ENCODE data around the gene MTMR2.
A peak's percentile ranks its signal among the peaks of the same experiment; 100 is the strongest.

Gene MTMR2

GRCh38 chr11:95920460-95921105 is 3.3 kb downstream of the MTMR2 start:
- no peak for DNase-seq
- in situ Hi-C loops (cut with MboI; ENCODE audit: low pct_unique_long_range_greater_than_20kb, low sequenced_read_pairs), result no loop called here

DNA sequence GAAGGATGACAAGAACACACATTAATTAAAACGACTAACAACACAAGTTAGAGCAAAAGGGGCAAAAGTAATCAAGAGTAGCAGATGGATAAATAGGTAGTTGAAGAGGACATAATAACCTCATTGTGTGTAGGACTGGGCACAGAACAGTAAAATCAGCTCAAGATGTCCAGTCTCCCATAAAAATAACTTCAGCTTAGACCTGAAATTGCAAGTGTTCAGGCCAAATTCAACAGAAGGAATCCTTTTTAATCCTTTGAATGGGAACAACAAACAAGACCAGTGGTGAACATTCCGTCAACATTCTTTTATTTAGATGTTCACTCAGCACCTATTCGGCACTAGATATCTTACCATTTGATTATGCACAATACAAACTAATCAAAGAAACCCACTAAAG is 4.4 kb downstream of the MTMR2 start:
- in situ Hi-C loops (cut with MboI; ENCODE audit: low pct_unique_long_range_greater_than_20kb, low sequenced_read_pairs), result no loop called here

GRCh38 chr11:95918720-95919119 is 5.2 kb downstream of the MTMR2 start:
- in situ Hi-C loops (cut with MboI; ENCODE audit: low pct_unique_long_range_greater_than_20kb, low sequenced_read_pairs), result no loop called here
- no peak for DNase-seq

More for the DNA sequence above, 4.4 kb downstream of the MTMR2 start:
- no peak for DNase-seq

- in situ Hi-C loops (cut with MboI; ENCODE audit: low pct_unique_long_range_greater_than_20kb, low sequenced_read_pairs), result no loop called here
- DNase-seq, result no peak
Measured at GRCh38 chr11:95918056-95918455, 5.9 kb downstream of the MTMR2 start.

DNA sequence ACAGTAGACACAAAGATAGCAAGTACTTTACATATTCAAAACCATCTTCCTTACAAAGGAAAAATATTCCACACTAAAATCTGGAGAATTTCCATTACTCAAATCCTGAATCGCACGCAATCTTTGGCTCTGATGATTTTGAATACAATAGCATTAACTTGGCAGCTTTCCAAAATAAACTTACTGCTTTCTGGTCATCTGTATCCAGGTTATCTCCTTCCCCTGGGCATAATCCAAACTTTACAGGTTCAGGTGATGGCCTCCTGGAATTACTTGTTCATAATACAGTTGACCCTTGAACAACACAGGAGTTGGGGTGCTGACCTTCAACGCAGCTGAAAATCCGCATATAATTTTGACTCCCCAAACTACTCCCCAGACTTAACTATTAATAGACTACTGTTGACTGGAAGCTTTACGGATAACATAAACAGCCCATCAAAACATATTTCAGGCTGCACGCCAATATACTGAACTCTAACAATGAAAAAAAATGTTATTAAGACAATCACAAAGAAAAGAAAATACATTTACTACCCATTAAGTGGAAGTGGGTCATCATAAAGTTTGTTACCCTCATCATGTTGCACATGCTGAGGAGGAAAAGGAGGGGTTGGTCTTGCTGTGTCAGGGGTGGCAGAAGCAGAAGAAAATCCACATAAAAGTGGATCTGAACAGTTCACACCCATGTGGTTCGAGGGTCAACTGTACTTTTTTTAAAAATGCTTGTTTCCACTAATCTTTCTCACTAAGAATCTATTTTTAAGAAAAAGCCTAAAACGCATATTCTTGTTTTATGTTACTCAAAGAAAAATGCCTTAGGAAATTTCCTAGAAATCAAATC is 6.5 kb downstream of the MTMR2 start:
- DNase-seq, result no peak
- in situ Hi-C loops (cut with MboI; ENCODE audit: low pct_unique_long_range_greater_than_20kb, low sequenced_read_pairs), result no loop called here

DNA sequence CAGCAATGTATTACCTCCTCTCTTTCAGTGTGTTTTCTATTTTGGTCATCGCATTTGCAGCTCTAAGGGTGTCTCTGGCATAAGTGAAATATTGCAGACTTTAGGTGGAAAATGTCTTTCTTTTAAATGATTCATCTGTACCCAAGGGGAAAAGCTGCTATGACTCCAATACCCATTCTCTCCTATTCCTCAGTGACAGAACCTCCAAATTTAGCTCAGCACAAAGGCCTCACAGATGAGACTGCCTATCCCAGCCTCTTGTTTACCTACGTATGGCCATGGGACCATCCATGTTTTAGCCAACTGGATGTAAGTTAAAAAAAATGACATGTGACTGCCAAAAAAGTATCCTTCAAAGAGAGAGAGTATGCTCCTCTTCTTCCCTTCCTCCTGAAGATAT is 7.9 kb downstream of the MTMR2 start:
- no peak for DNase-seq
- in situ Hi-C loops (cut with MboI; ENCODE audit: low pct_unique_long_range_greater_than_20kb, low sequenced_read_pairs), result no loop called here

DNA sequence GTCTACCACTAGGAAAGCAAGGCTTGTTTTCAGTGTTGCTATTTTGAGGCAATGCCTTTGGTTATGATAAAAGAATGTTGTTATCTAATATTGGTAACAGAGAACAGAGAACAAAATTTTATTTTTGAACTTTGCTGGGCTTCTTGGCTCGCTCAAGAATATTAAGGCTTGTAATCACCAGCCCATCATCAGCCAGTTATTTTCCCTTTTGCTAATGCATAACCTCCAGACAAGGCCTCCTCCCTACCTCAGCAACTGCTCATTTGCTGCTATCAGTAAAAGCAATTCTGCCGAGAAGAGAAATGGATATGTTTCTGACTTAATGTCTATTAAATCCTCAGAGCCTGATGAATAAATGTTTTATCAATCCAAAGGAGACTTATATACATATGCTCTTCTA is 8.9 kb downstream of the MTMR2 start:
- in situ Hi-C loops (cut with MboI; ENCODE audit: low pct_unique_long_range_greater_than_20kb, low sequenced_read_pairs), result no loop called here

GRCh38 chr11:95913830-95914615 is 9.9 kb downstream of the MTMR2 start:
- in situ Hi-C loops (cut with MboI; ENCODE audit: low pct_unique_long_range_greater_than_20kb, low sequenced_read_pairs), result no loop called here
- no peak for DNase-seq

More for the DNA sequence above, 8.9 kb downstream of the MTMR2 start:
- no peak for DNase-seq

GRCh38 chr11:95912902-95913560 is 10.9 kb downstream of the MTMR2 start:
- no peak for DNase-seq
- in situ Hi-C loops (cut with MboI; ENCODE audit: low pct_unique_long_range_greater_than_20kb, low sequenced_read_pairs), result no loop called here

DNA sequence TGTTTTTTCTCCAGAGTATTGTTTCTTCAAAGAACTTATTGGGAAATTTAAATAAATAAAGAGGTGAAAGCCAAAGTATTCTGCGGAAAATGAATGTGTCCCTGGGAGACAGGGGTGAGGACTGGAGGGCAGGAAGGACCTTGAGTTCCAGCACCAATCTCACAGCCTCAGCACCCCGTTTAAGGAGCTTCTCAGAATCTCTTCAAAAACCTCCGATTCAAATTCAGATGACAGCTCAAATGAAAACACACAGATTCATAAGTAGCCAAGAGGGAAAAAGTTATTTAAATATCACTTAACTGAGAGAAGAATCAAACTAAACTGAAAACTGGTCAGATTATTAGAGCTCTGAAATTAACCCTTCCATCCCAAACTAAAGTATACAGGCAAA is 12.5 kb downstream of the MTMR2 start:
- in situ Hi-C loops (cut with MboI; ENCODE audit: low pct_unique_long_range_greater_than_20kb, low sequenced_read_pairs), result no loop called here
- no peak for DNase-seq

- in situ Hi-C loops (cut with MboI; ENCODE audit: low pct_unique_long_range_greater_than_20kb, low sequenced_read_pairs), result no loop called here
- no peak for DNase-seq
Measured at GRCh38 chr11:95910638-95911368, 13.1 kb downstream of the MTMR2 start.

GRCh38 chr11:95908826-95909225 is 15.1 kb downstream of the MTMR2 start:
- no peak for DNase-seq
- in situ Hi-C loops (cut with MboI; ENCODE audit: low pct_unique_long_range_greater_than_20kb, low sequenced_read_pairs), result no loop called here

DNA sequence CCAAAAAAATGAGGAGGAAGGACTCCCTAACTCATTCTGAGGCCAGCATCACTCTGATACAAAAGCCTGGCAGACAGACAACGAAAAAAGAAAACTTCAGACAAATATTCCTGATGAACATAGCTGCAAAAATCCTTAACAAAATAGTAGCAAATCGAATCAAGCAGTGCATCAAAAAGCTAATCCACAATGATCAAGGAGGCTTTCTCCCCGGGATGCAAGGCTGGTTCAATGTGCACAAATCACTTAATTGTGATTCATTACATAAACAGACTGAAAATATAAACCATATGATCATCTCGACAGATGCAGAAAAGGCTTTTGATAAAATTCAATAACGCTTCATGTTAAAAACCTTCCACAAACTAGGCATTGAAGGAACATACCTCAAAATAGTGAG is 16.4 kb downstream of the MTMR2 start:
- in situ Hi-C loops (cut with MboI; ENCODE audit: low pct_unique_long_range_greater_than_20kb, low sequenced_read_pairs), result no loop called here
- DNase-seq, result no peak

GRCh38 chr11:95904009-95904650 is 19.8 kb downstream of the MTMR2 start:
- DNase-seq, result no peak
- in situ Hi-C loops (cut with MboI; ENCODE audit: low pct_unique_long_range_greater_than_20kb, low sequenced_read_pairs), result no loop called here

- in situ Hi-C loops (cut with MboI; ENCODE audit: low pct_unique_long_range_greater_than_20kb, low sequenced_read_pairs), result no loop called here
- no peak for DNase-seq
Measured at GRCh38 chr11:95898782-95899181, 25.1 kb downstream of the MTMR2 start.

DNA sequence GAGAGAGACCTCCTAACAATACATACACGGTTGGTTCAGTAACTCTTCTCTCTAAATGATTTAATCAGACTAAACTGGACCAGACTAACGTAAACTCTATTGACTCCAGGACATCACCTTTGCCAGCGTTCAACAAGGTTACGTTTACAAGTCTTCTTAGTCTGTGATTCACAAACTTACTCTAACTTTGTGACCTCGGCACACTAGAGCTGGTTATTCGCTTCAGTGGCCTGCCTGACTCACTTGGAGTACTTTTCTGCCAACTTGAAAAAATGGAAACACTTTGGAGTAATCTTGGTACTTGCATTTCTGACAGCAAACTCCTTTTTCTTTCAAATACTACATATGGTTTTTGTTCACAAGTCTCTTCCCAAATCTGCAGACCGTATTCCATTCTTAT is 26.2 kb downstream of the MTMR2 start:
- DNase-seq, result no peak

DNA sequence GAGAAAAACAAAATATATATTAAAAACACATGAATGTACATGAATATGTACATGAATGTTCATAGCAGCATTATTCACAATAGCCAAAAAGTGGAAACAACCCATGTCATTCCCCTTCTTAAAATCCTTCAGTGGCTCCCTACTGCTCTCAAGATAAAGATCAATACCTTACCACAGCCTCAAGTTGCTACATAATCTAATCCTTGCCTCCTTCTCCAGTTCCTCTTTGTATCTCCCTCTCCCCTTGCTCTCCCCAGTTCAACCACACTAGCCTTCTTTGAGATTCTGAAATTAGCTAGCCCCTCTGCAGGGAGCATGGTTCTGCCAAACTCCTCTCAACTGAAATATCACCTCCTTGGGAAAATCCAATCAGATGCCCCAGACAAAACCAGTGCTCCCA is 28.1 kb downstream of the MTMR2 start:
- DNase-seq, result peak; percentile 78
- in situ Hi-C loops (cut with MboI; ENCODE audit: low pct_unique_long_range_greater_than_20kb, low sequenced_read_pairs), result no loop called here

More for the DNA sequence above, 26.2 kb downstream of the MTMR2 start:
- in situ Hi-C loops (cut with MboI; ENCODE audit: low pct_unique_long_range_greater_than_20kb, low sequenced_read_pairs), result no loop called here

GRCh38 chr11:95892892-95893570 is 30.9 kb downstream of the MTMR2 start:
- in situ Hi-C loops (cut with MboI; ENCODE audit: low pct_unique_long_range_greater_than_20kb, low sequenced_read_pairs), result no loop called here
- no peak for DNase-seq
